GM21526 (cell line): ENCODE results near the gene TTC7B.
"Not testable (repeated sequence)": the region's sequence is repeated elsewhere in the genome, so short reads cannot be mapped to it uniquely, and the experiment has no call there.

Source experiments
- ATAC-seq: cut with Tn5 transposase; IDR thresholded peaks from one replicate; pipeline ENCODE4 v1.9.1; 2021; ENCODE audit warnings: moderate library complexity; ENCODE audit not compliant: unreplicated experiment, low FRiP score

TTC7B gene

DNA sequence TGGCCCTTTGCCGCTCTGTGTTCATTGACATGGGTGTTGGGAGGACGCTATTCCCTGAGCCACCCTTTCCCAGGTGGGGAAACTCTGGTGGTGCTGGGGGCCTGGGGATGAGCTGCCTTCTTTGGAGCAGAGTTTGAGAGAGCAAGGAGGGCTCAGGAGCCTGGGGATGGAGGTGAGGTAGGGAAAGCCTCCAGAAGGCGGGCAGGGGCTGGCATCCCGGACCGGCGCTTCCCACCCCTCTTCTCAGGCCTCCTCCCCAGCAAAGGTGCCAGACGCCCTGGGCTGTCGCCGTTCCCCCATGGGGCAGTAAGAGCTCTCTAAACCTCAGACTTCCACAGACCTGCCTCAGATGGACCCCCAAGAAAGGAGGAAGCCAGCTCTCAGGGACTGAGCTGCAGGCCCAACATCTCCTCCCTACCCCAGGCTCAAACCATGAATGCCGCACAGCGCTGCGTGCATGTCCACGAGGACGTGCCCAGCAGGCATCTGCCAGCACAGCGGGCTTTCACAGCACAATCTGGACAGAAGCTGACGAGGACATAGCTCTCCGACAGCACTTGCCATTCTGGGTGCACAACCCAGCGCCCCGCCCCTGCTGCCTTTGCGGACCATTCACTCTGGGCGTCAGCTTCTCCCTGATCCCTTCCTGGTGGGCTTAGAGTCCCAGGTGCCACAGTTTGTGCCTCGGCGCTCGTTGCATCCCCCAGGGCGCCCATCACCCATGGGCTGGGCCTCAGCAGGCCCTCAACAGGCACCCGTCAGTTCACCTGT is 14.9 kb upstream of the TTC7B start:
- no peak for ATAC-seq

DNA sequence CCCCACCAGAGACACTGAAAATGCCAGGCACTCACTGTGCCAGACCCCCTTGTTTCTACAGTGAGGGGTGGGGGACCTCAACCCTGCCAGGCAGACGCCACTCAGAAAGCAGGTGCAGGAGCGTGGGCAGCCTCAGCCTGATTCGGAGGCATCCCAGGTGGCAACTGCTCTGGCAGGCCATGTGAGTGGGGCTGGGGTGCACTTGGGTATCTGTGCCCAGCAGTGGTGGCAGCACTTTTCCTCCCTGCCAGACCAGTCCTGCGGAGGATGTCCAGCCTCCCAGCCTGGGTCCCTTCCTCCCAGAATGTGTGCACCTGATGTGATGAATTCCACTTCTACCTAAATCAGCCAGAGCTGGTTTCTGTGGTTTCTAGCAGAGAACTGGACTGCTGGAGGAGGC is 13.4 kb upstream of the TTC7B start:
- ATAC-seq: no peak

DNA sequence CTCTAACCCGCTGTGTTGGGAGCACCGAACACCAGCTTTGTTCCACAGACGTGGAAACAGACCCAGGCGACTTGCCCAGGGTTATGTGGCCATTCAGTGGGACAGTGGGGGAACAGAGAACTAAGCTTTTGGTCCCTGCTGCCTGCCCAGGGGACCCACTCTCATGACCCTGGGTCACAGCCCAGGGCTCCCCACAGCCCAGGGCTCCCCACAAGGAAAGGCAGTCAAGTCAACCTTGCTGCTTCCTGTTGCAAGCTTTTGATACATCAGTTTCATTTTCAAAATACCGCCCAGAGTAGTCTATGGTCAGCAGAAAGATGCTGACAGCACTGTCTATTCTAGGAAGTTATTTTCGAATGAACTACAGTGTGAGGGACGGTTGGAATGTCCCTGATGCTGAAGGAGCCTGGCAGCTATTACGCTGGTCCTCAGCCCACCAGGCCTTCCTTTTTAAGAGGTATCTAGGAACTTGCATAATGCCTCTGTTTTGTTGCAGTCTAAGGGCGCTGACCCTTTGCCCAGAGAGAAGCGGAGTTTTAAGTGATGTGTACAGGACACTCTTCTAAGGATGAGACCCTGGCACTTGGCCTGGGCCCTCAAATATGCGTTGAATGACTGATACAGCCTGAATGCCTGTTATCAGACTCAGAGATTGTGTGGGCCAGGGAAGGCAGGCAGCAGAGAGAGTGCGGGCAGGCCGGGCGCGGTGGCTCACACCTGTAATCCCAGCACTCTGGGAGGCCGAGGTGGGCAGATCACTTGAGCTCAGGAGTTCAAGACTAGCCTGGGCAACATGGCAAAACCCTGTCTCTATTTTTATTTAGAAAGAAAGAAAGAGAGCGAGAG is 12.6 kb upstream of the TTC7B start:
- ATAC-seq: no peak

DNA sequence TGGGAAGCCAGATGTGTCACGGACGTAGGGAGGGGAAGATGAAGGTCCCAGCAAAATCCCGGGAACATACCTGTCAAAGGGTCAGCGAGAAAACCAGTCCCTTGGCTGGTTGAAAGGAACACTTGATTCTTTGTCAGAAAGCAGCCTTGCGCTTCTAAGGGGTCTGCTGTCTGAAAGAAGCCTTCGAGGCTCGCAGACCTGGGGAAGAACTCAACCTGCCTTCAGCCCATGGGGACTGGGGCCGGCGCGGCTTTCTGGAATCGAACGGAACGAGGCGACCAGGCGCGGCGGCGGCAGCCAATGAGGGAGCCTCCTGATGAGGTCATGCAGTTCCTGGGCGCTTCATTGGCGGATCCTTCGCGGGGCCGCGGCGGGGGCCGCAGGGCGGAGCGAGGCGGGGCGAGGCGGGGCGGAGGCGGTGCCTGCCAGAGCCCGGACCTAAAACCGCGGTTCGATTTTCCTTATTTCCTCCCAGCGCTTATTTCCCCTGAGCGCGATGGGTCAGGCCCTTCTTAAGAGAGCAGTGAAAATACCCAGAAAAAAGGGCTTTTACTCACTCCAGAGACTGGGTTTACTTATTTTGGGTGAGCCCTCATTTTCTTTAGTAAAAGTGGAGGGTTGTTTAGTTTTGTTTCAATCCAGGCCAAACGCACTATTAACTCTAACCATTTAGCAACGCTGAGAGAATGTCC is 11.8 kb upstream of the TTC7B start:
- peak; percentile 99 for ATAC-seq

DNA sequence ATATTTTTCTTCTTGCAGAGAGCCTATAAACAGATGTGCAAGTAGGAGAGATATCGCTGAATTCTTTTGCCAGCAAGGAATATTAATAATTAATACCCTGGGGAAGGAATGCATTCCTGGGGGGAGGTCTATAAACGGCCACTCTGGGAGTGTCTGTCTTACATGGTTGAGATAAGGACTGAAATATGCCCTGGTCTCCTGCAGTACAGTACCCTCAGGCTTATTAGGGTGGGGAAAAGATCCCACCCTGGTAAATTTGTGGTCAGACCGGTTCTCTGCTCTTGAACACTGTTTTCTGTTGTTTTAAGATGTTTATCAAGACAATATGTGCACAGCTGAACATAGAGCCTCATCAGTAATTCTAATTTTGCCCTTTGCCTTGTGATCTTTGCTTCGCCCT is 7.3 kb upstream of the TTC7B start:
- ATAC-seq: not testable (repeated sequence)

DNA sequence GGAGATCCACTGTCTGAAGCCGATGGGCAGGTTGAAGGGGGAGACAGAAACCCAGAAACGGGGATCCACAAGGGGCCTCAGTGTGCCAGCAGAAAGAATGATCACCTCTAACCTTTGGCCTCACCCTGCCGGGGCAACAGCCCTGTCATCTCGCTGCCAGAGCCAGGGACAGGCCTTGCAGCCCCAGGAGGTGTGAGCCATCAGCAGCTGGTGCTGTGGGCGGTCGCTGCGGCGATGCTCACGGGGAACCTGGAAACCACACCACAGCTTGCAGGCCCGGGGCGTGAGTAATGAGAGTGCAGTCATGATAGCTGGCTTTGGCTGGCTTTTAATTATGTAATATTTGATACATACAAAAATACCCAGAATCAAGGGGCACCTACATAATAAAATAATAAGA is 4.7 kb upstream of the TTC7B start:
- peak; percentile 77 for ATAC-seq

DNA sequence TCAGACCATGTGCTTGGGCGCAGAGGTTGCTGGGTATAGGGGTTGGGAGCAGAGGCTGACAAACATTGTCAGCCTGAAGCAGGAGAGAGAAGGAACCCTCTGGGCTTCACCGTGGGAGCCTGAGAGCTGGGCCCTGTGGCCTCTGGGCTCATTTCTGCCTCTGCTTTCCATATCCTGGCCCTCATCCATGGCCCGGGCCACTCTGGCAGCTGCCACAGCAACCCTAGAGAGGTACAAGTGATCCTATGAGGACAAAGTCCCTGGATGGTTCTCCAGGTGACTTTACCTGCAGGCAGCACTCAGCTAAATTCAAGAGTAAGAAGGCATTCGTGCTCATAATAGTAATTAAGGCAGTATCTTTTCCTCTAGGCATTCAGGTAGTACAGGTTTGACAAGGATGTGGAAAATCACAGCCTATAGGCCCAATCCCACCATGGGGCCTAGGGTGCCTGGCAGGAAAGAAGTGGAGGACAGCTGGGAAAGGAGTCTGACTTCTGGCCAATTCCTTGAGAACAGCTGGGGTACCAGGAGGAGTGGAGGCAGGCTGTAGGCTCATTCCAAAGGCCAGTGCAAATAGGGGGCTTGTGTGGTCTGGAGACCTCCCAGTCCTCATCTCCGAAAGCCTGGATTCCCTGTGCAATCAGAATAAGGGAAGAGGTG is 3.6 kb upstream of the TTC7B start:
- no peak for ATAC-seq

DNA sequence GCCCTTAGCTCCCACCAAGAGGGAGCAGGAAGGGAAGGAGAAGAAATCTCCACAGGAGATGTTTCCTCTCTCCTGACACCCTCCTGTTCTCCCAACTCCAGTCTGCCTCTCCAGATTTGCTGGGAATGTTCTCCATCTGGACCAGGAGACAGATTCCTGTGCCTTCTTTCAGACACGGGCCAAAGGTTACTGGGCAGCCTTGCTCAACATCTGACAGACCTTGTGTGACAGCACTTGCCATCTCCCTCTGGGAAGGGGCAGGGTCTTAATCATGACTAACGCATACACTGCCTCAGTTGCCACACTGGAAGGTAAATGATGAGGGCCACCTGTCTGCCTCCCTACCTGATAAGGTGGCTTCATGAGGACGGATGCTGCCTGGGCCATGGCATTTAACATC is 2.5 kb upstream of the TTC7B start:
- no peak for ATAC-seq

DNA sequence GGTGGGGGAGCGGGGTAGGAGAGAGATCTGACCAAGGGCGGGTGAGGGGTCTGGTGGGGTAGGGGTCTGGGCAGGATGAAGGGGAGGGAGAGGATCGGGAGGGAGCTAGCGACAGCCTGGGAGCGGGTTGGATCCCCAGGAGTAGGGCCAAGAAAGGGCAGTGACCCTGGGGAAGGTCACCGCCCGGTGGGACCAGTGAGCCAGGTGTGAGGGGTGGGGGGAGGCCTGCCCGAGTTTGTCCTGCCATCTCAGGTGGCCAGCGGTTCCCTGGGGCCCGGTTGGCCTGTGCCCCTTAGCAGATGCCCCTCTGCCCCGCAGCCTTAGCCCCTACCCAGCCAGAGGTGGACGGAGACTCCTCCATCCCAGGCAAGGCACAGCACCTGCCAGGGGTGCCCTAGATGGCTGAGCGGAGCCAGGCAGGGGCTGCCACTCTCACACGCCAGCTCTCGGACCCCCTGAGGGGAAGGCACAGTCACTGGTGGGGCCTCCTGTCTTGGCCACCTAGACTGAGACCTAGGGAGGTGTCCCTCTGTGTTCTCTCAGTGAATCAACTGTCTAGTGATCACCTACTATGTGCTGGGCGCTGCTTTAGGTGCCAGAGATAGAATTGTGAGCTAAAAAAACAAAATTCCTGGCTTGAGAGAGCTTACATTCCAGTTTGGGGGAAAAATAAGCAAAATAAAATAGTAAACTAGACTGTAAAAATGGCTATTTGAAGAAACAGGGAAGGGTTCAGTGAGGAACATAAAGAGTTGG is 629 bp upstream of the TTC7B start:
- no peak for ATAC-seq

DNA sequence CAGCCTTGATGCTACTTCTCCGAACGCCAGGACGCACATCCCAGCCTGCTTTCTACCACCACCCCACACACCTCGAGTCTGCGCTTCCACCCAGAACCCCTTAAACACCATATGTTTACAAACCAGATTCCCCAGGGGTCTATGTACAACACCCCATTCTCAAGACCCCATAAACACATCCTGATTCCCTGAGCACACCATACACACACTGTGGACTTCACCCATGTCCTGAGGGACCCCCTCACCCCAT is 733 bp downstream of the TTC7B start:
- no peak for ATAC-seq

DNA sequence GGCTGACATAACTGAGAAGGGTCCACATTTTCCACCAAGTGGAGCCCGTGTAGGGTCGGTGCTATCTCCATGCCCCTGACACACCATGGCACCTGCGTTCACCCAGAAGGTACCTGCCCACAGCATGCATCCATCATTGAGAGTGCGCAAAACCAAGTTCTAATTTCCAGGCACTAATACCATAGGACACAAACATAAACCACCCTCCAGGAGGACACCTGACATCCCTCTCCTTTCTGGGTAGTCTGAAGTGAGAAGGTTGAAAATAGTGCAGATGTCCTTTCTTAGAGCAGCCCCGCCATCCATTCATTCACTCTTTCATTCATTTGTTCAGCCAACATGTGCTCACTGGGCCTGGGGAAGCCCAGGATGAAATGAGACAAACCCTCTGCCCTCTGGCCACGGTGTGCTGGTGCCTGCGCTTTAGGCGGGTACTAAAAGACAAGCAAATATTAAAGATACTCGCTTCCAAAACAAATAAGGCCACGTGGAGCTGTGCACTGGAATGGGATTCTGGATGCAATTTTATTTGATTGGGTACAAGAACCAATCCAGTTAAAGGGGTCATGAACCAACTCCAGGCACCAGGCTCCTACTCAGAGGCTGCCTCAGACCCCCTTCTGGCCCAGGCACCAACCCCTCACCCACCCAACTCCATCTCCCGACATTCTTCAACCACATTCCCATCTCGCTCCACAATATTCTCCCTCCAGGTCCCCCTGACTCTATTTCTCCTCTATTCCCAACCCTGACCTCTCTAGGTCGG is 1.2 kb downstream of the TTC7B start:
- ATAC-seq: no peak

DNA sequence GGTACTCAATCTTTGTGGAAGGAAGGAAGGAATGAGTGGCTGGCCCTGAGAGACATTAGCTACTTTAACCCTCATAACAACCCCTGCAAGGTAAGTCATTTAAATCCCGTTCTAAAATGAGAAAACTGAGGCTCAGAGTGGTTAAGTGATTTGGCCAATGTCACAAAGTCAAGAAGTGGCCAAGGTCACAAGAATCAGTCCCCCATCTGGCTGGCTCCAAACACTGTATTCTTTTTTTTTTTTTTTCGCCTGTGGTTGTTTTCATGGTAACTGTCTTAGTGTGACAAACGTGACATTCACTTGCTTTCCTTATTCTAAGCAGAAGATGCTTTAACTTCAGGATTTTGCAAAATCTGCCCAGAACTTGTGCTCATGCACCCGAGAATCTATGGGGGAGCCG is 2.8 kb downstream of the TTC7B start:
- ATAC-seq: no peak

DNA sequence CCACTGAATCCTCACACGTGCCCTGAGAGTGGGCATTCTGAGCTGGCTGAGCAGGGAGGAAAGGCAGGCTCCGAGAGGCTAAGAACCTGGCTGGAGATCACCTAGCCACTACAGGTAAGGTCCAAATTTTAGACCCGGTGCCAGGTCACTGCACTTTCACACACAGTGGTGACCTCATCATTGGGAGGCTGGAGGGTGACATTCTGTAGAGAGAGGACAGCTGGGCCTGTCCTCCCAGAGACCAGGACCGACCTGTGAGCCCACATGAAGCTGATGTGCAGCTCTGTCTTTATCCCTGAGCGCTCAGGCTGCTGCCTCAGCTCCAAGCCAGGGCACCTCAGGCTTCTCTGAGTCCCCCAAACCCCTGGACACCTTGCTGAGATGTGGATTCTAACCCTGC is 4.1 kb downstream of the TTC7B start:
- ATAC-seq: no peak

DNA sequence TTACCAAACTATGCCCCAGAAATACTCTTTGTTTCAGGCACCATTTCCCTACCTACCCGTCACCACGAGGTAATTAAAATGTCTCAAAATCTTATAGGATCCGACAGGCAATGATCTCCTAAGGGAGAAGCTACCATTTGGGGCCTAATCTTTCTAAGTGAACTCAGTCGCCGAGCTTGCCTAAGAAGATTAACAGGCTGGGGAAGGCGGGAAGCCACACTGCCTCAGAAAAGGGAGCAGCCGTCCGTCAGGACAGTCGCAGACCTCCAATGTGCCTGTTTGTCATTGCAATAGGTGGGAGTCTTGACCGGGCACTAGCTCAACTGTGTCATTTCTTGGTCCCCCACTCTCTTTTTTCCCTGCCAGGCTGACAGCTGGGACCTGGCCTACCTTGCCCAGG is 4.6 kb downstream of the TTC7B start:
- ATAC-seq: no peak

DNA sequence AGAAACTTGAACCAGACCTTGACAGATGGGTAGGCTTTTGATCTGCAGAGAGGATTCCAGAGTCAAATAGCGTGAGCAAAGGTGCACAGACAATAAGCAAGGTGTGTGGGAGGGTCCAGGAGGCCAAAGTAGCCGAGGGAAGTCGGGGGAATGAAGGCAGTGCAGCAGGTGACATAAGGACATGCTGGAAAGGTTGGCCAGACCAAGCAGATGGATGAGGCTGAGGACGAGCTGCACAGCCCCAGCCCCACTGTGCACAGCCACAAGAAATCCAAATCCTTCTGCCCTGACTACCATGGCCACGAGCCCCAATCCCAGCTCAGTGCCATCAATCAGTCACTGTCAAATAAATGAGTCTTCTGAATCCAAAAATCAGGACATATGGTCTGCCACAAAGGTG is 5.4 kb downstream of the TTC7B start:
- no peak for ATAC-seq

DNA sequence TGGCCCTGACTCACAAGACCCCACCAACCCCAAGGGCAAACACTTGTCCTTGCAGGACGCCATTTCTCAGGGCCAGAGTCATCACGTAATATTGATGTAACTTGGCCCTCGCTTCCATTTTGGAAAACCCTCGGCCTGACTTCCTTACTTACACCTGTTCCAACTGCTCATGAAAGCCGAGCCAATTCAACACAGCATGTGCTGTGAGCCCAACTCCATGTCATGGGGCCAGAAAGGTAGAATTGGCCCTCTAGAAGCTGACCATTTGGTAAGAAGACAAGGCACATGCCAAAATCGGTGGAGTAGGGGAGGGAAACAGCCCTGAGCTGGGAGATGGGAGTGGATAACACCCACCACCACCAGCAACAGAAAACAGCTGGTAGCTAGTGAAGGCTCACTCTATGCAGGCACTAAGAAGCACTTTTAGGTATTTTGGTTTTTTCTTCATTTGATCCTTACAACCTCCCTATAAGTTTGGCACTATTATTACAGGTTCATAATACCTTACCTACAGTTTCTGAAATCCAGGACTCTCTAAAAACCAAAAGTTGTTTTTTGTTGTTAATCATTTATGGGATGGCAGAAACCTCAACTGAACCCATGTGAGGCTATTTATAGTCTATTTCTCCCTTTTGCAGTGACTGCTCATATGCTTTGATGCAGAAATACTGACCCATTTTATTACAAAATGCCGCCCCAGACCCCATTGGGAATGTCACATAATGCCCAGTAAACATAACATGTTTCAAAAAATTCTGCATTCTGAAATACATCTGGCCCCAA is 6.5 kb downstream of the TTC7B start:
- no peak for ATAC-seq

DNA sequence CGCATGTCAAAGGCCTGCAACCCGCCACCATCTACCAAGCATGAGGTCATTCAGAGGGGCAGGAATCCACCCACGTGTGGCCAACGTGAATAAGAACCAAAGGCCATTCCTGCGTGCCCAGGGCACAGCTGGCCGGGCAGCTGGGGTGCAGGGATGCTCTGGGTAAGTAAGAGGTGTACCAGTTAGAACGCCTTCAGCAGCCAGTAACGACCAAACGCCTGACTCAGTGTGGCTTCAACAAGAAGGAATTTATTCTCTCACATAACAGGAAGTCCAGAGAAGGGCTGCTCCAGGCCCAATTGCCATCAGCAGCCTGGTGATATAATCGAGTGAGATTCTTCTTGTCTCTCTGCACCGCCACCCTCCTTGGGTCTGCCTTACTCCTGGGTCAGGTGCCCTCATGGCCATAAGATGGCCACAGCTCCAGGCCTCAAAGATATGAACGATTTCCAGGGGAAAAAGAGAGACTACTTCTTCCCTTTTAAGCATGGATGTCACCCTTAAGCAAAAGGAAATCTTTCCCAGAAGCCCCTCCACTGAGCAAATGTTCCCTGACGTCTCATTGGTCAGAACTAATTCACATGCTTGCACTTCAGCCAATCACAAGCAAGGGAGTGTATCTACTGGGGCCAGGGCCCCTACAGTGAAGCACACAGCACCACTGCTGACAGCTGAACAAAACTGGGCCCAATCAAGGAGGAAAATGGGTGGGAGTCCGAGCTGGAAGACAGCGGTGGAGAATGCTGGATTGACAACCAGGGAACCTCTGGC is 7.3 kb downstream of the TTC7B start:
- ATAC-seq: no peak

DNA sequence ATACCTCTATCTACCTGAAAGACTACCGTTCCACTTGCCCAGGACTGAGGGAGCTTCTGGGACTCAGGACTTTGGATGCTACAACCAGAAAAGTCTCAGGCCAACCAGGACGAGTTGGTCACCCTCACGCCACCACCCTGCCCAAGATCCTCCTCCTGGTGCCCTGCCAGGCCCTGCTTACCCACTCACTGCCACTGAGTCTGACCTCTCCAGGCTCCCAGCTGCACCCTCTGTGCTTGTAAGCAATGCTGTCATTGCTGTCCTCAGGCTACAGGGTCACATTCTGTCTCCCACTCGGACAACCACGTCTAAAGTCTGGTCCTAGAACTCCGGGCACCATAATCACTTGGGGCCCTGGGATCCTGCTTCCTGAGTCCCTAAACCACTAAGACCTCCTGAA is 9.2 kb downstream of the TTC7B start:
- no peak for ATAC-seq
